H1 (cell line): ENCODE measurements around the gene ADGRD2. TPM values are rescaled to one million over a fixed set of nuclear protein-coding genes. Genes with fewer than 3 reads are reported as not detected.

Source experiments
- CTCF ChIA-PET: fragments of 300-600 bp; sonication (Branson Sonifier 250); formaldehyde crosslinking; loops from one replicate; lab custom pipeline; 2021; ENCODE audit not compliant: partially characterized antibody; lab: Charles Lee
- POLR2A ChIA-PET: fragments of 300-600 bp; sonication (Branson Sonifier 250); formaldehyde crosslinking; loops from one replicate; lab custom pipeline; 2021; ENCODE audit warnings: inconsistent platforms; ENCODE audit not compliant: partially characterized antibody; lab: Charles Lee
- DNase-seq, 2 experiments: peaks; one replicate each; pipeline versions ENCODE4 v3.0.0 to v3.0.0-alpha.2; 2010 to 2022; ENCODE audit warnings: low spot score in 2 of 2, low read depth in 1 of 2, mixed read lengths in 1 of 2
- FAIRE-seq: peaks from 2 replicates; lab custom pipeline; 2011; peaks lifted over from hg19 to GRCh38; lab: Jason Lieb, UNC
- H2AFZ ChIP-seq: 2 replicates; pipeline ENCODE4 v1.8.1; 2012; ENCODE audit warnings: low read length, inconsistent platforms
- H2AK5ac ChIP-seq: 2 replicates; pipeline ENCODE4 v1.6.1; 2013; ENCODE audit warnings: low read depth, low read length
- H2BK120ac ChIP-seq: replicated peaks from 2 replicates; pipeline ENCODE3; 2013; ENCODE audit warnings: low read depth, low read length, inconsistent platforms
- H2BK12ac ChIP-seq: 2 replicates; pipeline ENCODE4 v1.6.1; 2013; ENCODE audit warnings: low read depth, low read length
- H2BK15ac ChIP-seq: 2 replicates; pipeline ENCODE4 v1.6.1; 2013; ENCODE audit warnings: low read length
- H2BK20ac ChIP-seq: 2 replicates; pipeline ENCODE4 v1.6.1; 2013; ENCODE audit warnings: low read length
- H2BK5ac ChIP-seq: 2 replicates; pipeline ENCODE4 v1.6.1; 2013; ENCODE audit warnings: low read depth, low read length
- H3K14ac ChIP-seq: 2 replicates; pipeline ENCODE4 v1.6.1; 2013; ENCODE audit warnings: inconsistent platforms; ENCODE audit not compliant: insufficient read length
- H3K18ac ChIP-seq: 2 replicates; pipeline ENCODE4 v1.6.1; 2013; ENCODE audit warnings: low read length; ENCODE audit errors: extremely low read depth
- H3K23ac ChIP-seq: 2 replicates; pipeline ENCODE4 v1.6.1; 2013; ENCODE audit warnings: inconsistent platforms; ENCODE audit not compliant: insufficient read length
- H3K23me2 ChIP-seq: 2 replicates; pipeline ENCODE4 v1.6.1; 2013; ENCODE audit warnings: low read depth, low read length
- H3K27ac ChIP-seq: 2 replicates; pipeline ENCODE4 v1.6.1; 2011; ENCODE audit warnings: low read depth, low read length, inconsistent platforms
- H3K27me3 ChIP-seq, 4 experiments: replicated peaks in 1 of 4; 1 replicate in 1 of 4; 2 replicates in 3 of 4; pipeline versions ENCODE4 v1.6.1 to v1.8.1; 2011 to 2013; ENCODE audit warnings: low read length in 3 of 4, mild to moderate bottlenecking in 3 of 4, inconsistent platforms in 2 of 4, mixed read lengths in 2 of 4, moderate library complexity in 1 of 4; ENCODE audit not compliant: control insufficient read depth in 3 of 4, insufficient read depth in 3 of 4; ENCODE audit errors: extremely low read depth in 1 of 4
- H3K36me3 ChIP-seq, 4 experiments: 2 replicates each; pipeline versions ENCODE4 v1.6.1 to v1.8.1; 2011 to 2013; ENCODE audit warnings: mild to moderate bottlenecking in 4 of 4, low read length in 3 of 4, moderate library complexity in 2 of 4, control low read depth in 1 of 4, inconsistent platforms in 1 of 4; ENCODE audit not compliant: insufficient read depth in 4 of 4, control insufficient read depth in 2 of 4
- H3K4ac ChIP-seq: replicated peaks from 2 replicates; pipeline ENCODE3; 2013; ENCODE audit warnings: low read length, low read depth, mixed read lengths, inconsistent platforms; ENCODE audit not compliant: insufficient read length
- H3K4me1 ChIP-seq, 4 experiments: replicated peaks in 1 of 4; 1 replicate in 1 of 4; 2 replicates in 3 of 4; pipeline versions ENCODE4 v1.6.1 to v1.8.1; 2011 to 2013; ENCODE audit warnings: low read length in 3 of 4, inconsistent platforms in 2 of 4, mixed read lengths in 1 of 4; ENCODE audit not compliant: insufficient read depth in 4 of 4, control insufficient read depth in 3 of 4
- H3K4me2 ChIP-seq, 2 experiments: 2 replicates each; pipeline versions ENCODE4 v1.6.1 to v1.8.1; 2011 to 2013; ENCODE audit warnings: low read depth in 2 of 2, low read length in 2 of 2, control low read depth in 1 of 2, inconsistent platforms in 1 of 2, mild to moderate bottlenecking in 1 of 2; ENCODE audit not compliant: insufficient read depth in 1 of 2
- H3K4me3 ChIP-seq, 4 experiments: fragments of 200-600, 300-600 bp in 1 of 4; sonication (generic), shearing (Covaris generic), sonication (Bioruptor Twin) in 1 of 4; 2 replicates each; pipeline versions ENCODE4 v1.5.1 to v1.8.1; 2011 to 2016; ENCODE audit warnings: low read length in 4 of 4, low read depth in 3 of 4, control low read depth in 2 of 4, inconsistent platforms in 2 of 4, mild to moderate bottlenecking in 2 of 4, mixed read lengths in 1 of 4, moderate library complexity in 1 of 4; ENCODE audit not compliant: insufficient read depth in 2 of 4; ENCODE audit errors: extremely low read depth in 1 of 4
- H3K56ac ChIP-seq: replicated peaks from 2 replicates; pipeline ENCODE3; 2013; ENCODE audit warnings: low read depth, mild to moderate bottlenecking, mixed read lengths, low read length, inconsistent platforms; ENCODE audit not compliant: insufficient read length
- H3K79me1 ChIP-seq: 2 replicates; pipeline ENCODE4 v1.6.1; 2013; ENCODE audit warnings: low read depth, low read length, control low read depth
- H3K79me2 ChIP-seq, 2 experiments: 2 replicates each; pipeline versions ENCODE4 v1.6.1 to v1.8.1; 2012 to 2013; ENCODE audit warnings: low read length in 2 of 2, mild to moderate bottlenecking in 2 of 2, inconsistent platforms in 1 of 2; ENCODE audit not compliant: insufficient read depth in 2 of 2, control insufficient read depth in 1 of 2
- H3K9ac ChIP-seq, 4 experiments: replicated peaks in 1 of 4; 1 replicate in 1 of 4; 2 replicates in 3 of 4; pipeline versions ENCODE4 v1.6.1 to v1.8.1; 2011 to 2013; ENCODE audit warnings: low read depth in 3 of 4, low read length in 3 of 4, control low read depth in 2 of 4, mild to moderate bottlenecking in 2 of 4, moderate library complexity in 2 of 4, inconsistent platforms in 1 of 4; ENCODE audit errors: extremely low read depth in 1 of 4
- H3K9me3 ChIP-seq, 2 experiments: 2 replicates each; pipeline versions ENCODE4 v1.6.1 to v1.8.1; 2012 to 2013; ENCODE audit warnings: mild to moderate bottlenecking in 2 of 2, moderate library complexity in 2 of 2, control low read depth in 1 of 2, inconsistent platforms in 1 of 2, low read depth in 1 of 2, low read length in 1 of 2, mixed read lengths in 1 of 2; ENCODE audit not compliant: insufficient read depth in 2 of 2
- H4K20me1 ChIP-seq, 2 experiments: replicated peaks in 1 of 2; 2 replicates each; pipeline versions ENCODE3 to v1.8.1; 2011 to 2013; ENCODE audit warnings: inconsistent platforms in 2 of 2, low read length in 2 of 2, mild to moderate bottlenecking in 1 of 2; ENCODE audit not compliant: insufficient read depth in 2 of 2, control insufficient read depth in 1 of 2
- H4K5ac ChIP-seq: 2 replicates; pipeline ENCODE4 v1.6.1; 2013; ENCODE audit warnings: low read length, low read depth, mixed read lengths, inconsistent platforms; ENCODE audit not compliant: insufficient read length
- H4K8ac ChIP-seq: 2 replicates; pipeline ENCODE4 v1.8.0; 2013; ENCODE audit warnings: mild to moderate bottlenecking, moderate library complexity, low read length, inconsistent platforms; ENCODE audit not compliant: insufficient read depth; ENCODE audit errors: extremely low read depth
- H4K91ac ChIP-seq: replicated peaks from 2 replicates; pipeline ENCODE3; 2013; ENCODE audit warnings: low read length, mixed read lengths, inconsistent platforms; ENCODE audit not compliant: insufficient read length
- EGR1 ChIP-seq: IDR thresholded peaks from 2 replicates; pipeline ENCODE4 v1.6.1; 2011; ENCODE audit warnings: low read depth, low read length, borderline replicate concordance
- EZH2 ChIP-seq: fragments of 200-600 bp; sonication (generic); IDR thresholded peaks from 2 replicates; pipeline ENCODE4 v1.7.1; 2012; ENCODE audit warnings: low read depth, mild to moderate bottlenecking, moderate library complexity, low read length, inconsistent platforms; ENCODE audit not compliant: severe bottlenecking
- KDM5A ChIP-seq: fragments of 200-600 bp; IDR thresholded peaks from 2 replicates; pipeline ENCODE4 v1.7.1; 2012; ENCODE audit warnings: mild to moderate bottlenecking, low read length, inconsistent platforms, mixed read lengths
- SP1 ChIP-seq: IDR thresholded peaks from 2 replicates; pipeline ENCODE4 v1.6.1; 2011; ENCODE audit warnings: low read depth, low read length
- WGBS, 2 experiments: shearing (Covaris generic) in 1 of 2; methylation state at CpG; one replicate each; pipeline versions ENCODE4 v1.1.6 to v1.1.7; 2013 to 2015; ENCODE audit warnings: low lambda C conversion rate in 2 of 2, mixed read lengths in 2 of 2, inconsistent platforms in 1 of 2, low coverage in 1 of 2, missing lambda C conversion rate in 1 of 2; ENCODE audit not compliant: insufficient replicate concordance in 2 of 2, insufficient coverage in 1 of 2, insufficient read length in 1 of 2; ENCODE audit errors: extremely low coverage in 1 of 2, missing lambda C conversion rate in 1 of 2; 5-methylcytosine and 5-hydroxymethylcytosine counted together
- polyA plus RNA-seq, 7 experiments: library from polyadenylated mRNA; depleted of rRNA in 3 of 7; stranded (reverse) in 5 of 7; unstranded in 2 of 7; fragments of >200 nt in 5 of 7; fragments of 200-250 nt in 2 of 7; gene quantifications; 1 replicate in 5 of 7; 2 replicates in 1 of 7; 4 replicates in 1 of 7; pipeline versions ENCODE4 v1.2.1 to v1.2.3, GENCODE V29; 2011 to 2013; ENCODE audit warnings: missing spikeins in 2 of 7, mixed read lengths in 2 of 7
- total RNA-seq: library from RNA; stranded (reverse); fragmentation: NEBNext Ultra II Directional; extraction: Animal tissue kit (Norgen Biotek cat#: 25700); gene quantifications from 2 replicates; pipeline ENCODE4 v1.2.1, GENCODE V29; 2021

ADGRD2 gene
- total and polyA plus RNA-seq, 2 of the 8 experiments (the other 6 are each of a cell fraction or from before 2014, with no cell fraction given): 0.41 to 1.4 TPM

- H3K4me3 ChIP-seq: no peak overlapping the region
- H4K91ac ChIP-seq: no peak overlapping the region
- H3K27me3 ChIP-seq: no peaks in the 10 kb centered on the region
- H3K36me3 ChIP-seq: peaks cover 0 to 22% (median 16%) of the 10 kb centered on the region in 4 experiments; a peak in 5 of 8 replicates
- H3K23me2 ChIP-seq: no peaks in the 10 kb centered on the region
- H3K23ac ChIP-seq: no peak overlapping the region
- H2BK15ac ChIP-seq: no peak overlapping the region
- no peak overlapping the region for H4K5ac ChIP-seq
- no peak overlapping the region for H4K8ac ChIP-seq
- no peaks in the 10 kb centered on the region for H3K9me3 ChIP-seq
- H3K79me2 ChIP-seq: no peaks in the 10 kb centered on the region
- H2BK5ac ChIP-seq: no peak overlapping the region
- no peak for FAIRE-seq
- no peak overlapping the region for H2BK20ac ChIP-seq
- TF ChIP-seq KDM5A (no peak), SP1 (no peak), EZH2 (no peak), EGR1 (no peak)
- TF ChIP-seq, all 59 proteins: peak for 0
- H3K79me1 ChIP-seq: no peaks in the 10 kb centered on the region
- no peak overlapping the region for H2AK5ac ChIP-seq
- H3K56ac ChIP-seq: no peak overlapping the region
- no peak overlapping the region for H2AFZ ChIP-seq
- H4K20me1 ChIP-seq: no peaks in the 10 kb centered on the region
- no peak overlapping the region for H2BK120ac ChIP-seq
- ChIA-PET CTCF (interaction anchor here (1.6 to 19.2 kb wide), 5 partner anchors 9 to 194 kb away, joined by 4 to 234 read pairs (median 6); no protein-coding TSS in a partner anchor), POLR2A (no interaction called here)
- H3K18ac ChIP-seq: no peak overlapping the region
- H3K9ac ChIP-seq: no peak overlapping the region
- no peak overlapping the region for H3K4me2 ChIP-seq
- WGBS, 2 experiments: 90% methylated on average over 5 of the region's 5 CpGs; no CpG with 5 or more reads in 1 of the 2 experiments
- H3K4me1 ChIP-seq: peaks cover 0 to 5% (median 0%) of the 10 kb centered on the region in 4 experiments; a peak in 5 of 7 replicates
- no peak overlapping the region for H2BK12ac ChIP-seq
- H3K27ac ChIP-seq: no peak overlapping the region
- DNase-seq: no peak
- H3K4ac ChIP-seq: no peak overlapping the region
- H3K14ac ChIP-seq: no peak overlapping the region
Measured at GRCh38 chr9:124517600-124517999, 67.3 kb downstream of the ADGRD2 start.
